ENCODE results near the gene DCAF7. TPM values are rescaled to one million over a fixed set of nuclear protein-coding genes. Genes with fewer than 3 reads are reported as not detected.

DCAF7 gene
- polyA plus RNA-seq, 1 donor: 77.5 TPM

DNA sequence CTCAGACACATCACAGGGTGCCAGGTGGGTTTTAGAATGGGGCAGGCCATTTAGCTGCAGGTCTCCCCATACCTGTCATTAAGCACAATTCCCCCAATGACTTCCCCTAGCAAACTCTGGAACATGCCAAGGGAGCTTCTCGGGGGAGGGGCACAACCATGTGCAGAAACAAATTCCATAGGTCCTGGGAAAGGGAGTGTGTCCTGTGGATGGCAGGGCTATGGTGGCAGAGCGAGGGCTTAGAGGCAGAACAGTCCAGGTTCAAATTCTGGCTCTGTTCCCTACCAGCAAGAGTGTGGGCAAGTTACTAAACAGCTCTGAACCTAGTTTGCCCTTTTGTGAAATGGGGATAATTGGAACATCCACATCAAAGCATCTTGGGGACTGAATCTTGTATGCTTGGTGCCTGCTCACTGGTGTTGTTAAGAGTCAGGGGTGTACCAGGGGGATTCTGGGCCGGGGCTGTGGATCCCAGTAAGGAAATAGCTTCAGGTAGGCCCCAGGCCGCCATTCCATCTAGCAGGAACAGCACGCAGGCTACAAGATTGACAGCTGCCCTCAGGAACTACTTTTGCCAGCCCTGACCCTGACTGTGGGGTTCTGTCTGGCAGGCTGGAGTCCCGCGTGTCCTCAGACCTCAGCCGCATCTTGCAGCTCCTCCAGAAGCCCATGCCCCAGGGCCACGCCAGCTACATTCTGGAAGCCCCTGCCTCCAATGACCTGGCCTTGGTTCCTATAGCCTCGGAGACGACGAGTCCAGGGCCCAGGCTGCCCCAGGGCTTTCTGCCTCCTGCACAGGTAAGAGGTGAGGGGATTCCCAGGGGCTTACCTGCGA is 5.6 kb upstream of the DCAF7 start:
- peaks cover 6% of the 10 kb centered on the region for H3K4me1 ChIP-seq (ENCODE audit: control insufficient read depth, insufficient read depth, low read length)
- H3K9me3 ChIP-seq (ENCODE audit: control insufficient read depth, low read depth, low read length): no peaks in the 10 kb centered on the region
- no peaks in the 10 kb centered on the region for H3K27me3 ChIP-seq (ENCODE audit: control insufficient read depth, insufficient read depth, low read length)
- no peaks in the 10 kb centered on the region for H3K36me3 ChIP-seq (ENCODE audit: control insufficient read depth, insufficient read depth, low read length)
- WGBS (ENCODE audit: insufficient coverage, low lambda C conversion rate): no CpG with 5 or more reads among the region's 13 CpGs
- H3K27ac ChIP-seq (ENCODE audit: low read length): no peak overlapping the region
- DNase-seq: no peak
- no peak overlapping the region for H3K4me3 ChIP-seq (ENCODE audit: low read length)

- Histone ChIP-seq H3K9me3 (ENCODE audit: control insufficient read depth, low read depth, low read length) (no peaks in the 10 kb centered on the region), H3K27ac (ENCODE audit: low read length) (no peak overlapping the region), H3K36me3 (ENCODE audit: control insufficient read depth, insufficient read depth, low read length) (no peaks in the 10 kb centered on the region), H3K27me3 (ENCODE audit: control insufficient read depth, insufficient read depth, low read length) (no peaks in the 10 kb centered on the region), H3K4me3 (ENCODE audit: low read length) (no peak overlapping the region), H3K4me1 (ENCODE audit: control insufficient read depth, insufficient read depth, low read length) (peaks cover 6% of the 10 kb centered on the region)
- no CpG with 5 or more reads among the region's 9 CpGs for WGBS (ENCODE audit: insufficient coverage, low lambda C conversion rate)
- DNase-seq: no peak
Observed at GRCh38 chr17:63546308-63547082, 3.8 kb upstream of the DCAF7 start.

GRCh38 chr17:63547083-63547523 is 3.2 kb upstream of the DCAF7 start:
- H3K9me3 ChIP-seq (ENCODE audit: control insufficient read depth, low read depth, low read length): no peaks in the 10 kb centered on the region
- no peaks in the 10 kb centered on the region for H3K27me3 ChIP-seq (ENCODE audit: control insufficient read depth, insufficient read depth, low read length)
- no peak for DNase-seq
- H3K4me3 ChIP-seq (ENCODE audit: low read length): no peak overlapping the region
- WGBS (ENCODE audit: insufficient coverage, low lambda C conversion rate): no CpG with 5 or more reads among the region's 5 CpGs
- H3K27ac ChIP-seq (ENCODE audit: low read length): no peak overlapping the region
- no peaks in the 10 kb centered on the region for H3K36me3 ChIP-seq (ENCODE audit: control insufficient read depth, insufficient read depth, low read length)
- H3K4me1 ChIP-seq (ENCODE audit: control insufficient read depth, insufficient read depth, low read length): peaks cover 6% of the 10 kb centered on the region

GRCh38 chr17:63549289-63549945 is 860 bp upstream of the DCAF7 start:
- Histone ChIP-seq H3K9me3 (ENCODE audit: control insufficient read depth, low read depth, low read length) (no peaks in the 10 kb centered on the region), H3K4me3 (ENCODE audit: low read length) (peak overlapping the region; percentile 91), H3K27ac (ENCODE audit: low read length) (peak overlapping the region; percentile 76), H3K27me3 (ENCODE audit: control insufficient read depth, insufficient read depth, low read length) (no peaks in the 10 kb centered on the region), H3K36me3 (ENCODE audit: control insufficient read depth, insufficient read depth, low read length) (peaks cover 4% of the 10 kb centered on the region), H3K4me1 (ENCODE audit: control insufficient read depth, insufficient read depth, low read length) (peaks cover 12% of the 10 kb centered on the region)
- no peak for DNase-seq
- no CpG with 5 or more reads among the region's 18 CpGs for WGBS (ENCODE audit: insufficient coverage, low lambda C conversion rate)

DNA sequence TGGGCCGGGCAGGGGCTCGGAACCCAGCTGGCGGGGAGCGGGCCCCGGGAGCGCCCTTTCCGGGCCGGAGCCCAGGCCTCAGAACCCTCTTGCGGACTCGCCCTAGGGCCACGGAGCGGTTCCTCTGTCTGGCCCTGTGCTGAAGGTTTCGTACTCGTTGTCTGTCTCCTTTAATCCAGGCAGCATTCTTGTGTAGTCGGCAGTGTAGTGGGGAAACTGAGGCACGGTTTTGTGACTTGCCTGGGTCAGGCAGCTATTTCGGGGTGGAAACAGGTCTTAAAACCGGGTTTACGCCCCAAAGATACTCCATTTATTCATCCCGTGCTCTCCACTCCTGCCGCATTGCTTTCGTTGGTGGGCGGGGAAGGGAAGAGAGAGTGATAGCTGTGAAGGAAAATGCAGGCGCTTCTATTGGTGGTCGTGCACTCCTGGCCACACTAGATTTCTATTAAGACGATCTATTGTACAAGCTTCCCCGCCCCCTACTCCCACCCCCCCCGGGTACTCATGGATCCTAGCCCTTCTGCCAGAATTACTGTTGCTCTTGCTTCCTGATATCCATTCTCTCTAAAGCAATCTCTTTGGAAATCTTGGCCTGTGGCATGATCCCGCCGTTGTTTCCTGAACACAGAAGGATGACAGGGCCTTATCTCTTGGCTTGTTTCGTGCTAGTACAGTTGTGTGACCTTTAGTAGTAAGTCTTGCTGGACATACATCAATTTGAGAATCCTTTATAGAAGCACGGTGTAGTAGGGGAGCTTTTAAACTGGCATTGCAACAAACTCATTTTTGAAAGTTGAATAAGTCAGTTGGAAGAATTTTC is 751 bp downstream of the DCAF7 start:
- H3K27me3 ChIP-seq (ENCODE audit: control insufficient read depth, insufficient read depth, low read length): no peaks in the 10 kb centered on the region
- H3K9me3 ChIP-seq (ENCODE audit: control insufficient read depth, low read depth, low read length): no peaks in the 10 kb centered on the region
- H3K36me3 ChIP-seq (ENCODE audit: control insufficient read depth, insufficient read depth, low read length): peaks cover 4% of the 10 kb centered on the region
- 0% methylated on average over 2 of the region's 32 CpGs for WGBS (ENCODE audit: insufficient coverage, low lambda C conversion rate)
- peaks cover 12% of the 10 kb centered on the region for H3K4me1 ChIP-seq (ENCODE audit: control insufficient read depth, insufficient read depth, low read length)
- H3K4me3 ChIP-seq (ENCODE audit: low read length): peak overlapping the region; percentile 91
- peak overlapping the region; percentile 95 for H3K27ac ChIP-seq (ENCODE audit: low read length)
- DNase-seq: peak in 1 of 2 donors; percentile 54

- no peaks in the 10 kb centered on the region for H3K27me3 ChIP-seq (ENCODE audit: control insufficient read depth, insufficient read depth, low read length)
- WGBS (ENCODE audit: insufficient coverage, low lambda C conversion rate): 49% methylated on average over 5 of the region's 6 CpGs
- H3K4me3 ChIP-seq (ENCODE audit: low read length): peak overlapping the region; percentile 91
- H3K27ac ChIP-seq (ENCODE audit: low read length): no peak overlapping the region
- H3K36me3 ChIP-seq (ENCODE audit: control insufficient read depth, insufficient read depth, low read length): peaks cover 4% of the 10 kb centered on the region
- H3K4me1 ChIP-seq (ENCODE audit: control insufficient read depth, insufficient read depth, low read length): peaks cover 8% of the 10 kb centered on the region
- DNase-seq: no peak
- H3K9me3 ChIP-seq (ENCODE audit: control insufficient read depth, low read depth, low read length): no peaks in the 10 kb centered on the region
Observed at GRCh38 chr17:63552211-63552610, 1.9 kb downstream of the DCAF7 start.

DNA sequence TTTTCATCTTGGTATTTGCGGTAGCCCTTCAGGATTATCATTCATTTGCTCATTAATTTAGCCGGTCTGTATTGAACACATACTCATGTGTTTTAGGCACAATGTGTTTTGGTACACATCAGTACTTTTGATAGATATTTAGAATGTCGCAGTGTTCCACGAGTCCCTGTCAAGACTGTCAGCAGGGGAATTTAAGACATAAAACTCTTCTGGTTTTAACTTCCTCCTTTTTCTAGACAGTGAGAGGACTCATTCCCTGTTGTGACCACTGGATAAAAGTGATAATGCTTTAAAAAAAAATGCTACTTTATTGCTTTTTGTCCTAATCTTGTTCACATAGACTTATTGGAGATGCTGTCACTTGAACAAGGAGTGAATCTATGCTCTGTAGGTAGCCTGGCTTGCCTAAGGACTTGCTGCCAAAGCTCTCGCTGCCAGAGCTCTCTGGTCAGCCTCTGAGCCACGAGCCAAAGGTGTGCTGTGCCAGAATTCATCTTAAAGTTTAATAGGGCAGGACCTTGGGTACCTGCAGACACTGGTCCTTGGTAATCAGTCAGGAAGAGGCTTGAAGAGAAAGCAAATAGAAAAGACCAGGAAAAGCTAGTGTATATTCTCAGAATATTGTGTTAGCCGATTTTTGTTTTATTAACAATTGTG is 5.4 kb downstream of the DCAF7 start:
- Histone ChIP-seq H3K36me3 (ENCODE audit: control insufficient read depth, insufficient read depth, low read length) (peaks cover 6% of the 10 kb centered on the region), H3K9me3 (ENCODE audit: control insufficient read depth, low read depth, low read length) (no peaks in the 10 kb centered on the region), H3K4me3 (ENCODE audit: low read length) (no peak overlapping the region), H3K27ac (ENCODE audit: low read length) (no peak overlapping the region), H3K4me1 (ENCODE audit: control insufficient read depth, insufficient read depth, low read length) (peaks cover 5% of the 10 kb centered on the region), H3K27me3 (ENCODE audit: control insufficient read depth, insufficient read depth, low read length) (no peaks in the 10 kb centered on the region)
- no peak for DNase-seq
- no CpG with 5 or more reads among the region's 7 CpGs for WGBS (ENCODE audit: insufficient coverage, low lambda C conversion rate)

DNA sequence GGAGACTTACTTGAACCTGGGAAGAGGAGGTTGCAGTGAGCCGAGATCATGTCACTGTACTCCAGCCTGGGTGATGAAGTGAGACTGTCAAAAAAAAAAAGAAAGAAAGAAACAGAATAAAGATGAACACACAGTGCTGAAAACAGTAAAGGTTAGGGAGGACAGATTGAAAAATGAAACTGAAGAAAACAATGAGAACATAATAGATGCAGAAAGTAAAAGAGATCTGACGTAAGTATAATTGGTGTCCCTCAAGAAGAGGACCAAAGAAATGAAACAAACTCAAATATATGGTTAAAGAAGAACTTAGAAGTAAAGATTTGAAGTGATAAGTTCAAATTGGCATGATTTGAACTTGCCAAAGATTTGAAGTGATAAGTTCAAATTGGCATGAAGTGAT is 7.1 kb downstream of the DCAF7 start:
- Histone ChIP-seq H3K4me1 (ENCODE audit: control insufficient read depth, insufficient read depth, low read length) (peaks cover 5% of the 10 kb centered on the region), H3K4me3 (ENCODE audit: low read length) (no peak overlapping the region), H3K27me3 (ENCODE audit: control insufficient read depth, insufficient read depth, low read length) (no peaks in the 10 kb centered on the region), H3K9me3 (ENCODE audit: control insufficient read depth, low read depth, low read length) (no peaks in the 10 kb centered on the region), H3K27ac (ENCODE audit: low read length) (no peak overlapping the region), H3K36me3 (ENCODE audit: control insufficient read depth, insufficient read depth, low read length) (peaks cover 6% of the 10 kb centered on the region)
- no peak for DNase-seq
- 90% methylated on average over 1 of the region's 2 CpGs for WGBS (ENCODE audit: insufficient coverage, low lambda C conversion rate)

DNA sequence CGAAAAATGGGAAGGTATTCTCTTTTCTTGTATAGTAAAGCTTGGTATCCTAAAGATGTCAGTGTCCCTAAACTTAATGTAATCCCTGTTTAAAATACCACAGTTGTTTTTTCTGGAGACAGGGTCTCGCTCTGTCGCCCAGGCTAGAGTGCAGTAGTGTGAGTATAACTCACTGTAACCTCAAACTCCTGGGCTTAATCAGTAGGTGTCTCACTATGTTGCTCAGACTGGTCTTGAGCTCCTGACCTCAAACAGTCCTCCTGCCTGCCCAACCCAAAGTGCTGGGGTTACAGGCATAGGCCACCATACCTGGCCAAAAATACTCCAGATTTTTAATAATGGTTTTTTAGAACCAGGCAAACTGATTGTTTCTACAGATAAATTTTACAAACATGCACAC is 8.2 kb downstream of the DCAF7 start:
- no peak overlapping the region for H3K4me3 ChIP-seq (ENCODE audit: low read length)
- WGBS (ENCODE audit: insufficient coverage, low lambda C conversion rate): 100% methylated on average over 1 of the region's 3 CpGs
- H3K36me3 ChIP-seq (ENCODE audit: control insufficient read depth, insufficient read depth, low read length): peaks cover 4% of the 10 kb centered on the region
- DNase-seq: no peak
- H3K4me1 ChIP-seq (ENCODE audit: control insufficient read depth, insufficient read depth, low read length): no peaks in the 10 kb centered on the region
- H3K27me3 ChIP-seq (ENCODE audit: control insufficient read depth, insufficient read depth, low read length): no peaks in the 10 kb centered on the region
- no peaks in the 10 kb centered on the region for H3K9me3 ChIP-seq (ENCODE audit: control insufficient read depth, low read depth, low read length)
- no peak overlapping the region for H3K27ac ChIP-seq (ENCODE audit: low read length)
